IPS DF 4.7 (cell line): Measurements from ENCODE around the gene CDC42EP3.

ENCODE experiments used
- DNase-seq: peaks from one replicate; pipeline ENCODE4 v3.0.0-alpha.2; 2013; ENCODE audit warnings: low spot score; ENCODE audit errors: extremely low read depth

Gene CDC42EP3

GRCh38 chr2:37656512-37657423 lies 14.7 kb downstream of the CDC42EP3 start:
- peak; percentile 96 for DNase-seq

- no peak for DNase-seq
Observed at GRCh38 chr2:37654932-37655841, 16.3 kb downstream of the CDC42EP3 start.

DNA sequence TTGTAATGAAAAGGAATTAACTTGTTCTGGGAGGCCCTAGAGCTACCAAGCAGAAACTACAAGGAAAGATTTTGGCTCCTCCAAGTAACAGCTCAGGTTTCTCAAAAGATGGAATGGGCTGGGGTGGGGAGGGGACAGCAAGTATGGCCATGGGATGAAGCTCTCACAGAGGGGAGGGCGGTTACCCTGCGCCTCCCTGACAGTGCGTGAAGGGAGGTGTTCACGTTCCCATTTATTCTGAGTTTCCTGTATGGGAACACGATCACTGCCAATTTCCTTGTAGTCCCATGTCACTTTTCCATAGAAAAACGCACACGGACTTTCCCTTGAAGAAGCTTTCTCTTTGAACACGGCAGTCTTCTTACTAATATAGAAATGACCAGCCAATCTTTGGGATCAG lies 17.0 kb downstream of the CDC42EP3 start:
- no peak for DNase-seq

DNA sequence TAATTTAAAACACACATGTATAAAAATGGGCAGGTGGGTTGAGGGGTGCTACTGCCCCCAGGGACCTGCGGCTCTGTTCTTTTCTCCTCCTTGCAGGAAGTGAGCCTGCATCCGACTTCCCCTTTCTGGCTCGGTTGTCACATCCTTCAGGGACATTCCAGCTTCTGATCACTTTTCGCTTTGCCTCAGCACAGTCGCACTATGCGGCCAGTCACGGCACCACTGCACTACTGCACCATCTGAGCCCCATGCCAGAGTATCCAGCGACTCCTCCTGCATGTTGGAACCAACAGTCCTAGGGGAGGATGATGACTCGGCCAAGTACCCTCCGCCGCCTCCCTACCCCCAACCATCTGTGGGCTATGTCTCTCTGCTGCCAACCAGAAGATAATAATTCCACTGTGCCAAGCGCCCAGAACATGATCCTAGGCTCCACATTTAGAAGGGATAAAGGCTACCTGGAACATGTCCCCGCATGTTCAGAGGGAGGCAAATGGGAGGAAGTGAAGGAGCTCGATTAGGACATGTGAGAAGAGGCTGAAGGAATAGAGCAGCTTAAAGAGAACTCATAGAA lies 17.6 kb downstream of the CDC42EP3 start:
- DNase-seq, result no peak

GRCh38 chr2:37653093-37653492 lies 18.3 kb downstream of the CDC42EP3 start:
- DNase-seq, result no peak

DNA sequence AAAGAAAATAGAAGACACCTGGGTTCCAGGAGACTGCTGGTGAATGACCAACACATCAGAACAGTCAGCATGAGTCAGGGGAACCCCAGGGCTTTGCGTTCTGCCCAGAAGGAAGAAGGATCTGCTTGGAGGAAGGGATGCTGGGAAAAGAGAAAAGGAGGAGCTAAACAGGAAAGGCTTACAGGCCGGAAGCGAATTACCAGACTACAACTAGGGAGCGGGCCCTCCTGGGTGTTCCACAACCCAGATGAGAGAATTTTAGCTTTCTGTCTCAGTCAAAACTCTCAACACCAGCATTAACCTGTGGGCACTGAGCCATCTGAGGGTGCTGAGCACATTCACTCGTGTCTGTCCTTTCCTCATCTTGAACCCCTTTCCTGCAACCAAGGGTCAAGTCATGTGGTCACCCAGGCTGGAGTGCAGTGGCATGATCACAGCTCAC lies 19.2 kb downstream of the CDC42EP3 start:
- DNase-seq, result no peak

DNA sequence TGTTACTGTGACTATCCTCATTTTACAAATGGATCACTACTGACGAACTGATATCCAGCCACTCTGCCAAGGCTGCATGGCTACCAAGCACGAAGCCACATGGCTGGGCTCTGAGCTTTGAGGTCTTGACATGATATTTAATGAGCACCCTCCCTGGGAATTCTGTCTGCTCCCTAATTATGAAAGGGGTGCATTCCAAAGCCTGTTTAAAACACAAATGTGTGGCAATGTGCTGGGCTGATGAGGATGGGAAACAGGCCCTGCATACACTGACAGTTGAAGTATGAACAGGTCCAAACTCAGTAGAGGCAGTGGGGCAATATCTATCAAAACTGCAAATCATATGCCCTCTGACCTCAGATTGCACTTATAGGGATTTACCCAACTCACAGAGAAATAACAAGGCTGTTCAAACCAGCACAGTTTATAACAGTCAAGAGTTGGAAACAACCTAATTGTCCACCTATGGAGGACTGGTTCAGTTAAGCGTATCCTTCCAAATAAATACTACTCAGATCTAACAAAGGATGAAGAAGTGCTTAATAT lies 20.8 kb downstream of the CDC42EP3 start:
- DNase-seq, result no peak

GRCh38 chr2:37649518-37649917 lies 21.9 kb downstream of the CDC42EP3 start:
- no peak for DNase-seq

GRCh38 chr2:37648331-37649011 lies 23.0 kb downstream of the CDC42EP3 start:
- no peak for DNase-seq

- no peak for DNase-seq
Observed at GRCh38 chr2:37647971-37648330, 23.5 kb downstream of the CDC42EP3 start.

DNA sequence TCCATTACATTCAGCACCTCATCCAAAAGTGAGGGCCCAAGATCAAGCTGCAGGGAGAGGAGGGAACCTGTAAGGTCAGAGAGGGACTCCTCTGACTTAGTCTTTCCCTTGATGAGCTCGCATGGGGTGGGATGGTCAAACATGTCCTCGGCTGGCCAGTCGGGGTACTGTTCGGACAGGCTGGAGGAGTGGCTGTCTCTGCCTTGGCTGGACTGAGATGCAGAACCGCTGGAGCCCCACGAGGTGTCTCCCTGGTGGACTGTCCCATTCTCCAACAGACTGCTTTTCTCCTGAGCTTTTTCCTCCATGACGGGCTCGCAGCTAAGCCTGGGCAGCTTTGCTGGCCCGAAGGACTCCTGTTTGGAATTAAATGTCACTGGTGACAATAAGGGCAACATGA lies 25.6 kb downstream of the CDC42EP3 start:
- DNase-seq, result no peak

DNA sequence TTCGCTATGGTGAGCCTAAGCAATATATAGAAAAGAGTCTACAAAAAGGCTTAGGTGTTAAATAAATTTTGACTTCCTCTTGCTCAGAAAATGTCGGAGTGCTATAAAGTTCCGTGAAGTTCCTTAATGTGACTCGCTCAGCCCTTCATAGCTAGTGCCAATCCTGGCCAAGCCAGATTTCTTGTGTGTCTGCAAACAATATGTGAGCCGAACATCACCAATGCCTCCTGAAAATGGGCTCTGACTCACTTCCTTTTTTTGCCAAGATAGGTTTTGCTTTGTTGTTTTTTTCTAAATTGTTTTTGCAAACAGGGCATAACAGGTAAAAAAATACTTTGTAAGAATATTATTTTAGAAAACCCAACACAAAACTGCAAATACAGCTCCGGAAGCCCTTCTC lies 26.1 kb downstream of the CDC42EP3 start:
- no peak for DNase-seq

DNA sequence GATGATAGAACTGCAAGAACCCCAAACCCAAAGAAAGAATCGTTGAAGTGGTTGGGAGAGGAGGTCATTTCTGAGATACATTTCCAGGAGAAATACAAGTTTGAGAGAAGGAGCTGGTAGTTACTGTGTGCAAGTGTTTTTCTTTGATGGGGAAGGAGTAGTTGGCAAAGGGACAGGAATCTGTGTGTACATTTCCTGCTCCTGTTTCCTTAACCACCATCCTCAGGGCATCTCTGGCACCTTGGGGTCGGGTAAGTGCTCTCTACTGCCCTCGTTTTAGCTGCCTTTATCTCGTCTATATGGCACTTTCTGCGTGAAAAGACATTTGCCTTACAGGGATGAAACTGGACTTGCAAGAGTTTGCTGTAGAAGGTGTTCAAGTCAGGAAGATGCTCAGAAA lies 27.3 kb downstream of the CDC42EP3 start:
- no peak for DNase-seq

- DNase-seq, result no peak
Observed at GRCh38 chr2:37643730-37644078, 27.7 kb downstream of the CDC42EP3 start.

GRCh38 chr2:37642907-37643729 lies 28.3 kb downstream of the CDC42EP3 start:
- DNase-seq, result no peak

GRCh38 chr2:37641582-37642171 lies 29.8 kb downstream of the CDC42EP3 start:
- no peak for DNase-seq

- no peak for DNase-seq
Observed at GRCh38 chr2:37639631-37640030, 31.8 kb downstream of the CDC42EP3 start.

DNA sequence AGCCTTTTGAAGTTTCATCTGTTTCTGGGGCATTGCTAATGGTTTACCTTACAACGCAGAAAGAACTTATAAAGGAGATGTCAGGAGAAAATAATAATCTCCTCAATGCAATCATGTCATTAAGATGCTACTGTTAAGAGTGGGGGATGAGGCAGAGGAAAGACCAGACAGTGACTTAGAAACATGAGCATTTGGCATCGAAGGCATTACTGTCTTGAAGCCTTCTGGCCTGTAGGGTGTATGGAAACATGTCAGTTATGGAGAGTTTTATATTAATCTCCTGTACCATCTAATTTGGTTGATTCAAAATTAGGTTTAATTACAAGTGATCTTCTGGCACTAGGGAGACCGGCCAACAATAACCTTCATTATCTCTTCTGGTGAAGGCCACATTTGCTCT lies 32.5 kb downstream of the CDC42EP3 start:
- no peak for DNase-seq

- no peak for DNase-seq
Observed at GRCh38 chr2:37637985-37638384, 33.5 kb downstream of the CDC42EP3 start.
